Glutamatergic neuron (in vitro differentiated cells): Measurements from ENCODE around the gene TWSG1. TPM values are rescaled to one million over a fixed set of nuclear protein-coding genes. Genes with fewer than 3 reads are reported as not detected.

Experiments
- DNase-seq: peaks from one replicate; pipeline ENCODE4 v3.0.0; 2022
- H3K27ac Mint-ChIP-seq: one replicate; pipeline ENCODE4 v1.8.0; 2020; ENCODE audit warnings: mild to moderate bottlenecking, mixed read lengths, inconsistent platforms; ENCODE audit not compliant: unreplicated experiment
- H3K27me3 Mint-ChIP-seq: one replicate; pipeline ENCODE4 v1.8.0; 2020; ENCODE audit warnings: mild to moderate bottlenecking, moderate library complexity, mixed read lengths, inconsistent platforms; ENCODE audit not compliant: unreplicated experiment
- H3K36me3 Mint-ChIP-seq: one replicate; pipeline ENCODE4 v1.8.0; 2020; ENCODE audit warnings: mild to moderate bottlenecking, mixed read lengths, inconsistent platforms; ENCODE audit not compliant: unreplicated experiment
- H3K4me1 Mint-ChIP-seq: one replicate; pipeline ENCODE4 v1.8.0; 2020; ENCODE audit warnings: mild to moderate bottlenecking, low read depth, mixed read lengths, inconsistent platforms; ENCODE audit not compliant: unreplicated experiment
- H3K4me3 Mint-ChIP-seq: one replicate; pipeline ENCODE4 v1.8.0; 2020; ENCODE audit warnings: mild to moderate bottlenecking, mixed read lengths, inconsistent platforms; ENCODE audit not compliant: unreplicated experiment
- H3K9me3 Mint-ChIP-seq: one replicate; pipeline ENCODE4 v1.8.0; 2020; ENCODE audit warnings: mild to moderate bottlenecking, moderate library complexity, mixed read lengths, inconsistent platforms; ENCODE audit not compliant: unreplicated experiment
- total RNA-seq: library from RNA; stranded (reverse); fragmentation: NEBNext Ultra II Directional; extraction: Animal tissue kit (Norgen Biotek cat#: 25700); gene quantifications from one replicate; pipeline ENCODE4 v1.2.1, GENCODE V29; 2021; ENCODE audit not compliant: unreplicated experiment
- TF ChIP-seq, protein P1 (sequence below): fragments of 200-600 bp; sonication (generic); IDR thresholded peaks from one replicate; pipeline ENCODE4 v1.5.0; 2021; ENCODE audit not compliant: partially characterized antibody, unreplicated experiment

Gene TWSG1
- total RNA-seq, 1 donor from 2014 or later = 13.7 TPM

DNA sequence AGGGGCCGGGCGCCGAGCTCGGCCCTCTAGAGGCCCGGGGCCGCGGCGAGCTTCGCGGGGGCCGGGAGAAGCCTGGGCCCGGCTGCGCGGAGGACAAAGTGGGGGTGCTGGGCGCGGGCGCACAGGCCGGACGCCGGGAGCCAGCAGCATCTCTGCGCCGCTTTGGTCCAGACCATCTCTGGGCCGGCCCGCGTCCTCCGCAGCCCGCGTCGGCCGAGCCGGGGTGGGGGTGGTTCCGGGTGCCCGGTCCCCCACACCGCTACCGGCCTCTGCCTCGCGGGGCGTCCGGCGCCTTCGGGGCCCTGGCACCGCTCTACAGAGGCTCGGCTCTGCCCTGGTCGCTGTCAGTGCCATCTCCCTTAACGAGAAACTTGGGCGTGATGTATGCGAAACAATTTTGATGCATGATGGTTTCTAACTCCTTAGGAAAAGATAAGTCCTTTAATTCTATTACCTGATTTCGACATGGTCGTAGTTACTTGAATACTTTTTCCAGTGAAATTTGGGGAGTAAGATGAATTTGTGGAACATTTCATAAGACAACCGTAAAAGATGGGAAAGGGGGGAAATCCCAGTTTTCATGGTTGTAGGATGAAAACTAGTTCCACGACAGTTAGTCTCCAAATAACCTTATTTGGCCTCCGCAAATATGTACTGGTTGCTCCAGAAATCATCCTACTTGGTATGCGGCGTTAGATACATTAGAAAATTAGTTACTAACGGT, 562 bp downstream of the TWSG1 start:
- TF ChIP-seq, protein P1, sequence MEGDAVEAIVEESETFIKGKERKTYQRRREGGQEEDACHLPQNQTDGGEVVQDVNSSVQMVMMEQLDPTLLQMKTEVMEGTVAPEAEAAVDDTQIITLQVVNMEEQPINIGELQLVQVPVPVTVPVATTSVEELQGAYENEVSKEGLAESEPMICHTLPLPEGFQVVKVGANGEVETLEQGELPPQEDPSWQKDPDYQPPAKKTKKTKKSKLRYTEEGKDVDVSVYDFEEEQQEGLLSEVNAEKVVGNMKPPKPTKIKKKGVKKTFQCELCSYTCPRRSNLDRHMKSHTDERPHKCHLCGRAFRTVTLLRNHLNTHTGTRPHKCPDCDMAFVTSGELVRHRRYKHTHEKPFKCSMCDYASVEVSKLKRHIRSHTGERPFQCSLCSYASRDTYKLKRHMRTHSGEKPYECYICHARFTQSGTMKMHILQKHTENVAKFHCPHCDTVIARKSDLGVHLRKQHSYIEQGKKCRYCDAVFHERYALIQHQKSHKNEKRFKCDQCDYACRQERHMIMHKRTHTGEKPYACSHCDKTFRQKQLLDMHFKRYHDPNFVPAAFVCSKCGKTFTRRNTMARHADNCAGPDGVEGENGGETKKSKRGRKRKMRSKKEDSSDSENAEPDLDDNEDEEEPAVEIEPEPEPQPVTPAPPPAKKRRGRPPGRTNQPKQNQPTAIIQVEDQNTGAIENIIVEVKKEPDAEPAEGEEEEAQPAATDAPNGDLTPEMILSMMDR = no peak
- Mint-ChIP-seq H3K27me3 (peaks cover 2% of the 10 kb centered on the region), H3K36me3 (no peaks in the 10 kb centered on the region), H3K27ac (peak overlapping the region; percentile 83), H3K9me3 (peaks cover 4% of the 10 kb centered on the region), H3K4me3 (peak overlapping the region; percentile 92), H3K4me1 (no peaks in the 10 kb centered on the region)
- no peak for DNase-seq

DNA sequence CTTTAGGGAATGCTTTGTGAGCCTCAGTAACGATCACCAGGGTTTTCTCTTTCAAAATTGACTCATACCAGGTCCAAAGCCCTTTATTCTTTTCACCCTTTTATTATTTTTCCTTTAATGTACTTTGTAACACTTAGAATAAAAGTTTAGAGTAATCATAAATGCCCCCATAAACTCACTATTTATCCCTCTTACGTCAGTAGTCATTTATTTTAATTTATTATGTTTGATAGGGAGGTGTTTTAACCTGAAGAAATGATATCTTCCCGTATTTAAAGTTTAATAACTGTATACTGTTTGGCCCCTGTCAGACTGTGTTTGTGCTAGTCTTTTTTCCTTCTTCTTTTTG, 1.1 kb downstream of the TWSG1 start:
- H3K27me3 Mint-ChIP-seq = peaks cover 2% of the 10 kb centered on the region
- no peak for DNase-seq
- no peak overlapping the region for H3K27ac Mint-ChIP-seq
- H3K36me3 Mint-ChIP-seq = no peaks in the 10 kb centered on the region
- TF ChIP-seq, protein P1 = no peak
- peaks cover 4% of the 10 kb centered on the region for H3K9me3 Mint-ChIP-seq
- H3K4me3 Mint-ChIP-seq = peak overlapping the region; percentile 92
- H3K4me1 Mint-ChIP-seq = no peaks in the 10 kb centered on the region

DNA sequence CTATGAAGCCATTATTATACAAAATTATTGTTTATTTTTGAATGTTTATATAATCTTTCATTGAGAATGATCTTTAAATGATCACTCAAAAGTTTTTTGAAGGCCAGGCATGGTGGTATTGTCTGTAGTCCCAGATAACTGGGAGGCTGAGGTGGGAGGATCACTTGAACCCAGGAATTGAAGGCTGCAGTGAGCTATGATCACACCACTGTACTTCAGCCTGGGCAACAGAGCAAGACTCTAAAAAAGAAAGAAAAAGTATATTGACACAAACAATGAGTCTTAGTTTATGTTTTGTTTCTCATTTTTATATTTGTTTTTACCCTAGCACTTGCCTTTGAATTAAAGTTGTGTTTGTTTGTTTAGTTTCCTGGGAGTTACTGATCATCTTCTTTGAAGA, 2.3 kb downstream of the TWSG1 start:
- H3K4me1 Mint-ChIP-seq = no peaks in the 10 kb centered on the region
- H3K27ac Mint-ChIP-seq = no peak overlapping the region
- peaks cover 4% of the 10 kb centered on the region for H3K9me3 Mint-ChIP-seq
- H3K27me3 Mint-ChIP-seq = peaks cover 2% of the 10 kb centered on the region
- H3K4me3 Mint-ChIP-seq = no peak overlapping the region
- no peaks in the 10 kb centered on the region for H3K36me3 Mint-ChIP-seq
- DNase-seq = no peak
- TF ChIP-seq, protein P1 = no peak

GRCh38 chr18:9337873-9338272, 3.3 kb downstream of the TWSG1 start:
- H3K9me3 Mint-ChIP-seq = peaks cover 4% of the 10 kb centered on the region
- no peak for DNase-seq
- H3K27me3 Mint-ChIP-seq = peaks cover 2% of the 10 kb centered on the region
- no peaks in the 10 kb centered on the region for H3K36me3 Mint-ChIP-seq
- H3K4me3 Mint-ChIP-seq = no peak overlapping the region
- H3K27ac Mint-ChIP-seq = no peak overlapping the region
- no peaks in the 10 kb centered on the region for H3K4me1 Mint-ChIP-seq
- TF ChIP-seq, protein P1 = no peak

DNA sequence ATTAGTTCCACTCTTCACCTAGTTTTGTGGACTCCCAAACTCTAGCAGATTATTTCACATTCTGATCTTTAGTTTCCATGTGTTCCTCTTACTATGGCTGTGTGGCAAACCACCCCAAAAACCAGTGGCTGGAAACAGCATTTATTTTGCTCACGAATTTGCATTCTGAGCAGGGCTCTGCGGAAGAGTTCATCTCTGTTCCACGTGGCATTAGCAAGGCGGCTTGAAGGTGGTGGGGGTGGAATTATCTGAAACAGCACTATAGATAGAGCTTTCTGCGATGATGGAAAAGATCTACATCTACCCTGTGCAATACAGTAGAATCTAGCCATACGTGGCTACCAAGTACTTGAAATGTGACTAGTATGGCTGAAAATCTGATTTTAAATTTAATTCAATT, 5.9 kb downstream of the TWSG1 start:
- H3K36me3 Mint-ChIP-seq = peaks cover 5% of the 10 kb centered on the region
- H3K4me3 Mint-ChIP-seq = no peak overlapping the region
- no peak for DNase-seq
- no peaks in the 10 kb centered on the region for H3K9me3 Mint-ChIP-seq
- TF ChIP-seq, protein P1 = no peak
- no peak overlapping the region for H3K27ac Mint-ChIP-seq
- no peaks in the 10 kb centered on the region for H3K27me3 Mint-ChIP-seq
- no peaks in the 10 kb centered on the region for H3K4me1 Mint-ChIP-seq
